ENCODE data around the gene GGT1.

DNA sequence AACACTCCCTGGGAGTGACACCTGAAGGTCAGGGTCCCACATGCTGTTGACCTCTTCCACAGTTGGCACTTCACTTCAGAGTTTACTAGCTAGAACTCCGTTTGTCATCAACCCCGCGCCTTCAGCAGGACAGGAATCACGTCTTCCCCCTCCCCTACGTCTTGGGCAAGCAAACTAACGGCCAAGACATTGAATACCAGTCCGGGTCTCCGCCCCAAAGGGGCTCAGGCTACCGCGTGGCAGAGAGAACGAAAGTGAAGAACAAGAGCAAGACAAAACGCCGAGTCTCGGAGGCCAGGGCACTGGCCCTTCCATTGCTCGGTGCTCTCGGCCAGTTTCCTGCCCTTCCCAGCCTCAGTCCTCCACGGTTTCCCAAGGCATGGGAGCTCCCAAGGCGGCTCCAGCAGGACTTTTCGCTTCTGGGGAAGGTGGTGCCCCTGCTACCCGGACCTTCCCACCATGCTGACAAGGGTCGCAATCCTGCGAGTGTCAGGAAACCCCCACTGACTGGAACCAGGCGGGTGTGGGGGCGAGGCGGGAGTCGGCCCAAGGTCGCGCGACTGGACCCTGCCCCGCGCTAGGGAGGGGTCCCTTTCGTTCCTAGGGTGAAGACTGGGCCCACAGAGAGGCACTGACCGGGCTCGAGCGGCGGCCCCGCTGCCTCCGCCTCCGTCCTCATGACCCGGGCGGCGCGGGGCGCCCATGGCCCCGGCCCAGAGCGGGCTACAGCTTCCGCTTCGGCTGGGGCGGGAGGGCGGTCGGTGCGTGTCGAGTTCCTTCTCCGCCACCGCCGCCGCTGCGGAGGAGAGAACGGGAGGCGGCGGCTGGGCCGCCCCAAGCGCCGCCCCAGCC is 48.5 kb upstream of the GGT1 start, which contains the start of gene GUCD1:
- TF ChIP-seq, protein P1, sequence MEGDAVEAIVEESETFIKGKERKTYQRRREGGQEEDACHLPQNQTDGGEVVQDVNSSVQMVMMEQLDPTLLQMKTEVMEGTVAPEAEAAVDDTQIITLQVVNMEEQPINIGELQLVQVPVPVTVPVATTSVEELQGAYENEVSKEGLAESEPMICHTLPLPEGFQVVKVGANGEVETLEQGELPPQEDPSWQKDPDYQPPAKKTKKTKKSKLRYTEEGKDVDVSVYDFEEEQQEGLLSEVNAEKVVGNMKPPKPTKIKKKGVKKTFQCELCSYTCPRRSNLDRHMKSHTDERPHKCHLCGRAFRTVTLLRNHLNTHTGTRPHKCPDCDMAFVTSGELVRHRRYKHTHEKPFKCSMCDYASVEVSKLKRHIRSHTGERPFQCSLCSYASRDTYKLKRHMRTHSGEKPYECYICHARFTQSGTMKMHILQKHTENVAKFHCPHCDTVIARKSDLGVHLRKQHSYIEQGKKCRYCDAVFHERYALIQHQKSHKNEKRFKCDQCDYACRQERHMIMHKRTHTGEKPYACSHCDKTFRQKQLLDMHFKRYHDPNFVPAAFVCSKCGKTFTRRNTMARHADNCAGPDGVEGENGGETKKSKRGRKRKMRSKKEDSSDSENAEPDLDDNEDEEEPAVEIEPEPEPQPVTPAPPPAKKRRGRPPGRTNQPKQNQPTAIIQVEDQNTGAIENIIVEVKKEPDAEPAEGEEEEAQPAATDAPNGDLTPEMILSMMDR (IDR thresholded peaks at IDR 0.05) = no peak
- TF ChIP-seq POLR2A (IDR thresholded peaks at IDR 0.05) = no peak
